K562 (cell line): ENCODE results near the gene METAP1D. TPM values are rescaled to one million over a fixed set of nuclear protein-coding genes. Genes with fewer than 3 reads are reported as not detected.

Experiments
- CHCHD3 ChIP-seq: fragments of 250-450 bp; sonication (Bioruptor Pico); IDR thresholded peaks from 2 replicates; pipeline ENCODE4 v2.1.2; 2022; ENCODE audit warnings: mild to moderate bottlenecking
- CHD4 ChIP-seq: fragments of 200-600 bp; sonication (generic); IDR thresholded peaks from 3 replicates; pipeline ENCODE4 v1.6.1; 2012; ENCODE audit warnings: low read depth, mild to moderate bottlenecking, mixed read lengths, low read length, inconsistent platforms; ENCODE audit not compliant: insufficient read depth, insufficient replicate concordance, poor library complexity, severe bottlenecking
- CREB3L1 ChIP-seq: fragments of 450-650 bp; IDR thresholded peaks from 2 replicates; pipeline ENCODE4 v1.6.1; 2014; ENCODE audit warnings: low read depth, mild to moderate bottlenecking, moderate library complexity, borderline replicate concordance
- LARP7 ChIP-seq: fragments of 450-650 bp; IDR thresholded peaks from 2 replicates; pipeline ENCODE4 v1.6.1; 2016
- MYC ChIP-seq, 2 experiments: fragments of 250-450 bp in 1 of 2; sonication (Bioruptor Pico) in 1 of 2; IDR thresholded peaks; 2 replicates each; pipeline versions ENCODE4 v1.5.1 to v1.6.1; 2012 to 2021; ENCODE audit warnings: low read depth in 2 of 2, borderline replicate concordance in 1 of 2, improper control_type of control experiment in 1 of 2, low read length in 1 of 2, mild to moderate bottlenecking in 1 of 2, moderate library complexity in 1 of 2
- PRMT5 ChIP-seq: sonication (generic); formaldehyde crosslinking; IDR thresholded peaks from 2 replicates; pipeline ENCODE4 v1.5.0; 2020; ENCODE audit warnings: missing genetic modification reagents
- RBM15 ChIP-seq: fragments of 200-400 bp; formaldehyde crosslinking; IDR thresholded peaks from 2 replicates; pipeline ENCODE4 v1.6.1; 2018; ENCODE audit warnings: mild to moderate bottlenecking, low read length, moderate library complexity; ENCODE audit not compliant: insufficient read depth
- RBM22 ChIP-seq: fragments of 200-400 bp; formaldehyde crosslinking; IDR thresholded peaks from 2 replicates; pipeline ENCODE4 v1.6.1; 2018; ENCODE audit warnings: low read length, low read depth; ENCODE audit not compliant: poor library complexity, severe bottlenecking
- SRF ChIP-seq, 2 experiments: fragments of 250-450, 450-650 bp in 1 of 2; sonication (Bioruptor Pico) in 1 of 2; sonication (generic) in 1 of 2; formaldehyde crosslinking; IDR thresholded peaks; 2 replicates each; pipeline versions ENCODE4 v1.5.0 to v1.5.1; 2020 to 2022; ENCODE audit warnings: mild to moderate bottlenecking in 1 of 2, missing genetic modification reagents in 1 of 2
- ZBTB33 ChIP-seq: sonication (generic); formaldehyde crosslinking; IDR thresholded peaks from 2 replicates; pipeline ENCODE4 v1.8.1; 2023; ENCODE audit warnings: mild to moderate bottlenecking, missing genetic modification reagents
- ZNF197 ChIP-seq: fragments of 200-800 bp; sonication (Bioruptor generic); IDR thresholded peaks from 2 replicates; pipeline ENCODE4 v1.6.1; 2016; ENCODE audit warnings: low read depth, missing genetic modification characterization, missing compliant biosample characterization
- ZNF384 ChIP-seq: IDR thresholded peaks from 2 replicates; pipeline ENCODE4 v1.6.1; 2012; ENCODE audit warnings: low read depth, low read length, improper control_type of control experiment
- ZNF589 ChIP-seq: fragments of 200-800 bp; sonication (Bioruptor generic); IDR thresholded peaks from 2 replicates; pipeline ENCODE4 v1.6.1; 2016; ENCODE audit warnings: low read depth, missing genetic modification characterization, missing compliant biosample characterization
- polyA plus RNA-seq, 8 experiments: library from polyadenylated mRNA; depleted of rRNA in 4 of 8; stranded (reverse) in 5 of 8; unstranded in 3 of 8; fragments of >200 nt; fragmentation: Nextera tagmentation in 2 of 8; fragmentation: Illumina TruSeq in 1 of 8; extraction: Ambion mirVana in 2 of 8; extraction: Trizol in 1 of 8; gene quantifications; 2 replicates each; pipeline versions ENCODE4 v1.2.1 to v1.2.3, GENCODE V29; 2011 to 2014; ENCODE audit warnings: inconsistent platforms in 1 of 8, missing spikeins in 1 of 8
- total RNA-seq, 7 experiments: library from RNA; depleted of rRNA in 6 of 7; stranded (reverse); fragments of >200 nt in 6 of 7; fragmentation: Illumina TruSeq in 2 of 7; extraction: Trizol in 2 of 7; gene quantifications; 2 replicates each; pipeline versions ENCODE4 v1.2.1 to v1.2.3, GENCODE V29; 2011 to 2021; ENCODE audit warnings: low replicate concordance in 1 of 7
- TF ChIP-seq, protein P1 (sequence below), 3 experiments: fragments of 200-800 bp in 1 of 3; sonication (Bioruptor generic) in 1 of 3; sonication (generic) in 1 of 3; formaldehyde crosslinking in 1 of 3; IDR thresholded peaks; 2 replicates each; pipeline versions ENCODE4 v1.6.1 to v1.8.0; 2016 to 2022; ENCODE audit warnings: mild to moderate bottlenecking in 2 of 3, missing compliant biosample characterization in 2 of 3, missing genetic modification characterization in 2 of 3, missing genetic modification reagents in 1 of 3
- TF ChIP-seq, protein P2 (sequence below): sonication (generic); formaldehyde crosslinking; IDR thresholded peaks from 2 replicates; pipeline ENCODE4 v1.8.1; 2022; ENCODE audit warnings: missing genetic modification reagents
- TF ChIP-seq, protein P3 (sequence below): fragments of 450-650 bp; IDR thresholded peaks from 2 replicates; pipeline ENCODE4 v1.6.1; 2016; ENCODE audit warnings: missing biosample characterization, missing genetic modification characterization

The METAP1D gene
- total and polyA plus RNA-seq, 9 of the 15 experiments (the other 6 are each of a cell fraction or from before 2014, with no cell fraction given): 8.0 to 23.4 (median 15.7) TPM

DNA sequence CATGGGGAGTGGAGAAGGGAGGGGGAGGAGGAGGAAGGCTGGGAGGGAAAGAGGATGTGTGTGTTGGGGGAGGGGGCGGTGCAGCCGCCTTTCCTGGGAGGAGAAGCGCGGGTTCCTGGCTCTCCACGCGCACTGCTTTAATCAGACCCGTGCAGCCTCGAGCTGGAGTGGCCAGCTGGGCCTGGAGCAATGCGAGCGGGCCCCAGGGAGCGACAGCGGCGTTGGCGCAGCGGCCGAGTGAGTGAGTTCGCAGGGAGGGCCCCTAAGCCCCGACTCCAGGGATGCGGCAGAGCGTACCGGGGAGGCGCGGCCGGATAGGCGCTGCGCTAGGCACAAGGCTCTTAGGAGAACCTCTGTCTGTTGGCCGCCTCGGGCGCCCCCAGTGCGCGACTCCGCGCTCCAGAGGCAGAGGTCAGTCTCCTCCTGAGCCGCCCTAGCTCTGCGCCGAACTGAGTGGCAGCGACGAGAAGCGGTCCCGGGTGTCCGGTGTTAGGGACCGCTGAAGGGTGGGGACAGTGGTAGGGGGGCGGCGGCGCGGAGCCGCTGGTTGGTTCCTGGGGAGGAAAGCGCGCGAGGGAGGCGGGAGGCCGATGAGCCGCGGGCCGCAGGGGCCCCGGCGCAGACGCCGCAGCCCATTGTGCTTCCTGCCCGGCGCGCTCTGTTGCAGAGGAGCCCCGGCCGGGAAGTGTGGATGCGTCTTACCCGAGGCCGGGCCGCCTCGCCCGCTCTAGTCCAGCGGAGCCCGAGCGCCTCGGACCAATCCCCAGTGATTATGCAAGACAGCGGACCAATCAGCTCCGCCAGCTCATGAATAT lies 85.1 kb downstream of the METAP1D start (continued):
- TF ChIP-seq MYC (IDR thresholded peaks at IDR 0.05; ENCODE audit: low read depth, low read length): peak; percentile 81
- TF ChIP-seq MYC (CRISPR knock-in tag; IDR thresholded peaks at IDR 0.05; ENCODE audit: borderline replicate concordance, low read depth): peak; percentile 87; the same call in 1 of the 2 replicates
- TF ChIP-seq RBM15: no peak
- TF ChIP-seq RBM22: peak; percentile 91
- no peak for TF ChIP-seq CREB3L1
- TF ChIP-seq, protein P1, sequence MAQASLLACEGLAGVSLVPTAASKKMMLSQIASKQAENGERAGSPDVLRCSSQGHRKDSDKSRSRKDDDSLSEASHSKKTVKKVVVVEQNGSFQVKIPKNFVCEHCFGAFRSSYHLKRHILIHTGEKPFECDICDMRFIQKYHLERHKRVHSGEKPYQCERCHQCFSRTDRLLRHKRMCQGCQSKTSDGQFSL (CRISPR knock-in tag; IDR thresholded peaks at IDR 0.05): peak; percentile 78
- TF ChIP-seq, protein P1 (tag; IDR thresholded peaks at IDR 0.05): 0 out of 4 replicates have a peak, but pooled peaks of 1 of the 2 experiments have one; percentile 26
- TF ChIP-seq SRF (CRISPR knock-in tag; IDR thresholded peaks at IDR 0.05): no peak
- peak; percentile 51; the same call in 1 of the 2 replicates for TF ChIP-seq ZNF589 (CRISPR knock-in tag)
- peak; percentile 92; the same call in 1 of the 2 replicates for TF ChIP-seq LARP7
- no peak for TF ChIP-seq ZNF197 (CRISPR knock-in tag)
- TF ChIP-seq ZNF384: no peak
- no peak; the same call in 1 of the 2 replicates for TF ChIP-seq ZBTB33 (CRISPR knock-in tag)
- TF ChIP-seq CHCHD3 (CRISPR knock-in tag): peak; percentile 67; the same call in 1 of the 2 replicates
- TF ChIP-seq, protein P2, sequence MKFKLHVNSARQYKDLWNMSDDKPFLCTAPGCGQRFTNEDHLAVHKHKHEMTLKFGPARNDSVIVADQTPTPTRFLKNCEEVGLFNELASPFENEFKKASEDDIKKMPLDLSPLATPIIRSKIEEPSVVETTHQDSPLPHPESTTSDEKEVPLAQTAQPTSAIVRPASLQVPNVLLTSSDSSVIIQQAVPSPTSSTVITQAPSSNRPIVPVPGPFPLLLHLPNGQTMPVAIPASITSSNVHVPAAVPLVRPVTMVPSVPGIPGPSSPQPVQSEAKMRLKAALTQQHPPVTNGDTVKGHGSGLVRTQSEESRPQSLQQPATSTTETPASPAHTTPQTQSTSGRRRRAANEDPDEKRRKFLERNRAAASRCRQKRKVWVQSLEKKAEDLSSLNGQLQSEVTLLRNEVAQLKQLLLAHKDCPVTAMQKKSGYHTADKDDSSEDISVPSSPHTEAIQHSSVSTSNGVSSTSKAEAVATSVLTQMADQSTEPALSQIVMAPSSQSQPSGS (CRISPR knock-in tag): no peak
- TF ChIP-seq CHD4: peak; percentile 15
- TF ChIP-seq, protein P3, sequence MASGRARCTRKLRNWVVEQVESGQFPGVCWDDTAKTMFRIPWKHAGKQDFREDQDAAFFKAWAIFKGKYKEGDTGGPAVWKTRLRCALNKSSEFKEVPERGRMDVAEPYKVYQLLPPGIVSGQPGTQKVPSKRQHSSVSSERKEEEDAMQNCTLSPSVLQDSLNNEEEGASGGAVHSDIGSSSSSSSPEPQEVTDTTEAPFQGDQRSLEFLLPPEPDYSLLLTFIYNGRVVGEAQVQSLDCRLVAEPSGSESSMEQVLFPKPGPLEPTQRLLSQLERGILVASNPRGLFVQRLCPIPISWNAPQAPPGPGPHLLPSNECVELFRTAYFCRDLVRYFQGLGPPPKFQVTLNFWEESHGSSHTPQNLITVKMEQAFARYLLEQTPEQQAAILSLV: no peak
- peak; percentile 58; the same call in 1 of the 2 replicates for TF ChIP-seq PRMT5 (CRISPR knock-in tag)
